Neural cell (in vitro differentiated cells): ENCODE measurements around the gene CACNA1B.

Experiments used
- CTCF ChIP-seq: fragments of 450-650 bp; IDR thresholded peaks from 2 replicates; pipeline ENCODE4 v1.5.1; 2014; ENCODE audit warnings: antibody characterized with exemption, mild to moderate bottlenecking, moderate library complexity; ENCODE audit not compliant: poor library complexity, severe bottlenecking
- EZH2 ChIP-seq: fragments of 200-600, 300-800 bp; shearing (Covaris generic), sonication (generic); IDR thresholded peaks from 2 replicates; pipeline ENCODE4 v1.6.1; 2014; ENCODE audit warnings: antibody characterized with exemption, low read length, borderline replicate concordance, mild to moderate bottlenecking; ENCODE audit not compliant: insufficient read depth, poor library complexity, severe bottlenecking
- POLR2AphosphoS5 ChIP-seq: IDR thresholded peaks from 2 replicates; pipeline ENCODE4 v1.6.1; 2012
- SMC3 ChIP-seq: fragments of 450-650 bp; conservative IDR thresholded peaks from 2 replicates; pipeline ENCODE4 v1.6.1; 2014; ENCODE audit warnings: antibody characterized with exemption, mild to moderate bottlenecking, moderate library complexity; ENCODE audit not compliant: poor library complexity
- TAF1 ChIP-seq: IDR thresholded peaks from 2 replicates; pipeline ENCODE4 v1.6.1; 2012; ENCODE audit warnings: low read depth

GRCh38 chr9:138038244-138038671 lies 160.7 kb downstream of the CACNA1B start:
- TF ChIP-seq TAF1 (no peak), CTCF (no peak), EZH2 (no peak), POLR2AphosphoS5 (no peak), SMC3 (no peak)
